Subcutaneous adipose tissue (tissue), 4 donors: ENCODE results near the gene CDH4. TPM values are rescaled to one million over a fixed set of nuclear protein-coding genes. Genes with fewer than 3 reads are reported as not detected.

Experiments
- total RNA-seq, 4 donors: library from RNA; depleted of rRNA; stranded (reverse); fragments of >200 nt; gene quantifications; one replicate each; pipeline ENCODE4 v1.1.0, GENCODE V29; 2016
- TF ChIP-seq, protein P1 (sequence below): fragments of 450-650 bp; IDR thresholded peaks from one replicate; pipeline ENCODE4 v1.5.1; 2016; ENCODE audit warnings: low read depth, mild to moderate bottlenecking, control low read depth, antibody characterized with exemption, moderate library complexity

The CDH4 gene
- total RNA-seq, 4 donors from 2014 or later: not detected

DNA sequence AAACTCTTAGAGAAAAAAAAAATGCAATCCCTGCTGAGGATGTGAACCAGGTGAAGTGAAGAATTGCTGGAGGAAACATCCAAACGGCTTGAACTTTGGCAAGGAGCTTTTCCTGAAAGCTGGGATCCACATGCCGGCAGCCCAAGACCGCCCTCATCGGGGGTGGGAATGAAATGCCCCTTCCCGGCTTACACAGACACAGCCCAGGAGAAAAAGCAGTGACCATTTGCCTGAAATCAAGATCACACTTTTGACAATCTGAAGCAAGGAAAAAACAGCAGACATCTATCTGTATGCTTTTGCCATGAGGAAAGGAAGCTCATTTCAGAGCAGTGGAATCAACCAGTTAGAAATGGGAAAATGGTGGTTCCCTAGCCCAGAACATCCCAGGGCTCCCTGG is 559.1 kb downstream of the CDH4 start:
- TF ChIP-seq, protein P1, sequence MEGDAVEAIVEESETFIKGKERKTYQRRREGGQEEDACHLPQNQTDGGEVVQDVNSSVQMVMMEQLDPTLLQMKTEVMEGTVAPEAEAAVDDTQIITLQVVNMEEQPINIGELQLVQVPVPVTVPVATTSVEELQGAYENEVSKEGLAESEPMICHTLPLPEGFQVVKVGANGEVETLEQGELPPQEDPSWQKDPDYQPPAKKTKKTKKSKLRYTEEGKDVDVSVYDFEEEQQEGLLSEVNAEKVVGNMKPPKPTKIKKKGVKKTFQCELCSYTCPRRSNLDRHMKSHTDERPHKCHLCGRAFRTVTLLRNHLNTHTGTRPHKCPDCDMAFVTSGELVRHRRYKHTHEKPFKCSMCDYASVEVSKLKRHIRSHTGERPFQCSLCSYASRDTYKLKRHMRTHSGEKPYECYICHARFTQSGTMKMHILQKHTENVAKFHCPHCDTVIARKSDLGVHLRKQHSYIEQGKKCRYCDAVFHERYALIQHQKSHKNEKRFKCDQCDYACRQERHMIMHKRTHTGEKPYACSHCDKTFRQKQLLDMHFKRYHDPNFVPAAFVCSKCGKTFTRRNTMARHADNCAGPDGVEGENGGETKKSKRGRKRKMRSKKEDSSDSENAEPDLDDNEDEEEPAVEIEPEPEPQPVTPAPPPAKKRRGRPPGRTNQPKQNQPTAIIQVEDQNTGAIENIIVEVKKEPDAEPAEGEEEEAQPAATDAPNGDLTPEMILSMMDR: no peak

DNA sequence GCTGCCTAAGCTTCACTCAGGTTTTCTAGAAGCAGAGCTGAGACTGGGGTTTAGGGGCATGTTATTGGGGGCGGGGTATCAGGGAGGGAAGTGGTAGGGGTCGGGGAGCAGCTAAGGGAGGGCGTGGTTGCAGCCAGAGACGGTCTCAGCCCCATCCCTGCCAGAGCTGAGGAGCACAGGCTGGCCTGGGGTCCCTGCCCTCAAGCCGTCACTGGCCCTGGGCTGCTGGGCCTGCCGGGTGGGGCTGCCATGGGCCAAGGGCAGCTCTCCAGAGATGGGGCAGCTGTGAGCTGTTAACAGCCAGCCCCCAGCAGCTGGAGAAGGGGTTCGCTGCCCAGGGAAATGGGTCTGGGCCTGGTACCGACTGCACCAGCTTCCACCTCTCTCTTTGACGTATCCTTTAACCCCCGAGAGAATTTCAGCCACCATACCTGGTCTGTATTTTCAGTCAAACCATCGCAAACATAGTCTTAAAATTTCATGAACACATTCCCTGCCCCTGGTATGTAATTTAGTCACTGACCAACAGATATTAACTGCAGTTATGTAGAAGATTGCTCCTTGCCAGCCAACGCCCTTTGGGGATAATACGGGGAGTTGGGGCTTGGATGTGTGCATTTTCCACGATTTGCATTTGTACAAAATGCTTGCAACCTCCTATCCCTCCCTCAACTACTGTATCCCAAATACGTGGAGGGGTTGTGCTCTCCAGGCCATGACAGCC is 560.2 kb downstream of the CDH4 start:
- TF ChIP-seq, protein P1: no peak

DNA sequence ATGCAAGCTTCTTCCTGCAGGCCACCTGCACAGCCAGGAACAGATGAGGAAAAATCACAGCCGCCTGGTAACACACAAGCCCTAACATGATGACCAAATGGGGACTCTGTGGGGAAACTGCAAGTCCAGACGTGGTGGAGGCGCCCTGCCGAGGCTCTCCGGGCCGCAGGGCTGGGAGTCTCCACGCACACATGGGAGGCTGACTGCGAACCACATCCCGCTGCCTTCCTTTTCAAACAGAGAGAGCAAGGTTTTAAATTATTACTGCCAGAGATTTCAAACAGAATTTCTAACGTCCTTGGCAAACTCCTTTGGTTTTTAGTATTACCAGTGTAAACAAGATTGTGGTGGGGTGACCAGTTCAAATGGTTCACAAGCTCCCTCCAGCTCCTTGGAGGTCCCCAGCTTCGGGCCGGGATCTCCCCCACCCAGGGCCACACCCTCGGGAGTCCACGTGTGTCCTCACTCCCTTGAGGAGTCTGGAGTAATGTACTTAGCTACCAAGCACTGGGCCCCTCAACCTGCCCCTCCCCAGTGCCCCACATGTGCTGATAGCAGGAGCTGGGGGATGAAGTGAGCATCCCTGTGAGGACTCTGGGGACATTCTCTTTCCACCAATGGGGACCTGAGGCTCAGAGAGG is 560.9 kb downstream of the CDH4 start:
- TF ChIP-seq, protein P1: no peak

DNA sequence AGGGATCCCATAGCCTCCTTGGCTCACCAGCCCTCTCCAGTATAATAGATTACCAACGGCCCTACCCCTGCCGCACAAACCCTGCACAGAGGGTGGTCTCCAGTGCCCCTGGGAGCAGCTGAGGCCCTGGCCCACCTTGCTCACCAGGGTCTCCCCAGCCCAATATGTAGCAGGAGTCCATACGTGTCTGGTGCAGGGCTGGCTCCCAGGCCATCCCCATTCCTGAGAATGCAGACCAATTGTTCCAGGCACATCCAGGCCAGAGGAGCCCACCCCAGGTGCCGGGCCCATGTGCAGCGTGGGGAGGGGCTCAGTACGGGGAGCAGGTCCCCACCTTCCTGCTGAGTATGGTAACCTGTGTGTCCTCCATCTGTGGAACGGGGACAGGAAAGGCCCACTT is 561.7 kb downstream of the CDH4 start:
- TF ChIP-seq, protein P1: no peak

DNA sequence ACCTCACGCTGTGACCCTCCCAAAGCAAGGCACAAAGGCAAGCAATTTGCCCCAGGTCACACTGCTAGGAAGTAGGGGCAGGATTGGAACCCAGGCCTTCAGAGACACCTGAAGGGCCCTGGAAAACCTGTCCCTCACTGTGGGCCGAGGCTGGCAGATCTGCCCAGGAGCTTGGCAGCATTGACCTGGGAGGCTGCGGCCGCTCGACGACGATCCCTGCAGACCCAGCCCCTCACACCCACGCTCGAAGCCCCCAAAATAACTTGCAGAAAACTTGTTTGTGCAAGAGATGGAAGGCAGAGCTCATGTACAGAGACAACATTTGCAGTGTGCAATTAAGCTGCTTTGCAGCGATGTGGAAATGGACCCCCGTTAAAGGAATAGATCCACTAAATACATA is 562.2 kb downstream of the CDH4 start:
- TF ChIP-seq, protein P1: no peak

DNA sequence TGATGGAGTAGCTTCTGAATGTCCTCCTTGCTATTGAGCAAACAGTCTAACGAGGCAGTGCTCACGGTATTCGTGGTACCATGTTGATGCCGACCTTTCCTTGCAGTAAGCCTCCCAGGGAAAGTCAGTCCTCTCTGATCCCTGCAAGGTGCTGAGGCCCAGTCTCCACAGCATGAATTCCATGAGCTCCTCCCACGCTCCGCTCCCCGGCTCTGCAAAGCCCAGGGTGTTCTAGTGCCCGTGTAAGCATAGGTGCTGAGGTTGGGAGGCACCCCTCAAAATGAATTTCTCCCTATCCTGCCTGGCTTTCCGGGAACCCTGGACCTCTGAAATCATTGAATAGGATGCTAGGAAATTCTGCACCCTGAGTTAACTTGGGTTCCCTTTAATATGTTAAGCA is 562.7 kb downstream of the CDH4 start:
- TF ChIP-seq, protein P1: no peak

DNA sequence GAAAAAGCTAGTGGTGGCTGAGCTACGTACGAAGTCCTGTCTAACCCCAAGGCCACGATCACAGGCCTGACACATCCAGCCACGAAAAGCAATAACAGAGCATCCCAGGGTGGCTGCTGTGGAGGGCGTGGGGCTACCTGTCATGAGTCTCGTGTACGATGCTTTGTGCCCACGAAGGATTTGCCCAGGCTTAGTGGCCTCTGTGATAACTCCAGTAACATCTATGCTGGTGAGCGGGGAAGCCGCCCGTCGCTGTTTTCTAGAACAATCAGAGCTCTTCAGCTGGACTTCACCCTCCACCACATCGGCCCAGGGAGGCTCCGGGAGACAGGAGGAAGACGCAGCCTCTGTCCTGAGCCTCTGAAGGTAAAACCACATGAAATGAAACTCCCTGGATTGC is 563.1 kb downstream of the CDH4 start:
- TF ChIP-seq, protein P1: no peak
